ENCODE results near the gene VPS54.

- TF ChIP-seq POLR2A (conservative IDR thresholded peaks at IDR 0.05) (no peak), U2AF2 (optimal IDR thresholded peaks at IDR 0.05; ENCODE audit: low read depth, low read length) (no peak), FOXP1 (CRISPR knock-in tag; IDR thresholded peaks at IDR 0.05) (no peak), ATF6 (CRISPR knock-in tag; IDR thresholded peaks at IDR 0.05) (no peak), CTCF (IDR thresholded peaks at IDR 0.05 in 2 of 3, conservative IDR thresholded peaks at IDR 0.05 in 1 of 3; ENCODE audit: insufficient read depth in 2 of 3, low read depth in 1 of 3, low read length in 3 of 3) (no peak), ZNF408 (CRISPR knock-in tag; IDR thresholded peaks at IDR 0.05; ENCODE audit: low read depth) (no peak), TAF1 (IDR thresholded peaks at IDR 0.05; ENCODE audit: control insufficient read depth, extremely low read depth, insufficient read depth, low read length, severe bottlenecking) (no peak), FOXK1 (CRISPR knock-in tag; IDR thresholded peaks at IDR 0.05; ENCODE audit: borderline replicate concordance) (no peak), FOXM1 (IDR thresholded peaks at IDR 0.05; ENCODE audit: low read depth) (no peak), FOXM1 (CRISPR knock-in tag; IDR thresholded peaks at IDR 0.05; ENCODE audit: low read depth) (no peak)
These were observed 144.1 kb downstream of the VPS54 start for GRCh38 chr2:63875131-63875527.

Data from K562 (cell line).